ENCODE results near the gene TCERG1L. TPM values are rescaled to one million over a fixed set of nuclear protein-coding genes. Genes with fewer than 3 reads are reported as not detected.

The TCERG1L gene
- total and polyA plus RNA-seq, 2 experiments from 2014 or later: 0.47 to 0.73 TPM

DNA sequence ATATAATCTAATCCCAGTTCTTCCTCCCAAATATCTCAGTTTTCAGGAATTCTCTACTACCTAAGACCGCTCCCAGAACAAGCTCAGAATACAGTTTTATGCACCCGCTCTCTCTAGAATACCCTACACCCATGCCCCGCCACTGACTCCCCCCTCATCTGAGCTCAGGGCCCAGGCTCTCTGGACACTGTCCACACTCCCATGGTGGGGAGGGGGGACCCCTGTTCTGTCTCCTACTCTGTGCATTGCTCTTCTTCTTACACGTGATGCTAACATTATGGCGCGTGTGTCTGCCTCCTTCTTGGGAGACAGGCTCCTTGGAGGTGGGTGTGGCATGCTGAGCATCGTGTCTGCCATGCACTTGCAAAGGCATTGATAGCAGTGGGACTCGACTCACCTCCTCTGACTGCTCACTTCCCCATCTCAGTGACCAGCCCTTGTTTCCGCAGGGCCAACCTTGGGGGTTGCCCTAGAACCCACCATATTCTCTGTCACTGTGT, 127.9 kb downstream of the TCERG1L start:
- H3K27ac ChIP-seq: no peak overlapping the region
- H3K36me3 ChIP-seq (replicated peaks; ENCODE audit: insufficient read depth, low read depth): no peaks in the 10 kb centered on the region
- TF ChIP-seq, protein P1, sequence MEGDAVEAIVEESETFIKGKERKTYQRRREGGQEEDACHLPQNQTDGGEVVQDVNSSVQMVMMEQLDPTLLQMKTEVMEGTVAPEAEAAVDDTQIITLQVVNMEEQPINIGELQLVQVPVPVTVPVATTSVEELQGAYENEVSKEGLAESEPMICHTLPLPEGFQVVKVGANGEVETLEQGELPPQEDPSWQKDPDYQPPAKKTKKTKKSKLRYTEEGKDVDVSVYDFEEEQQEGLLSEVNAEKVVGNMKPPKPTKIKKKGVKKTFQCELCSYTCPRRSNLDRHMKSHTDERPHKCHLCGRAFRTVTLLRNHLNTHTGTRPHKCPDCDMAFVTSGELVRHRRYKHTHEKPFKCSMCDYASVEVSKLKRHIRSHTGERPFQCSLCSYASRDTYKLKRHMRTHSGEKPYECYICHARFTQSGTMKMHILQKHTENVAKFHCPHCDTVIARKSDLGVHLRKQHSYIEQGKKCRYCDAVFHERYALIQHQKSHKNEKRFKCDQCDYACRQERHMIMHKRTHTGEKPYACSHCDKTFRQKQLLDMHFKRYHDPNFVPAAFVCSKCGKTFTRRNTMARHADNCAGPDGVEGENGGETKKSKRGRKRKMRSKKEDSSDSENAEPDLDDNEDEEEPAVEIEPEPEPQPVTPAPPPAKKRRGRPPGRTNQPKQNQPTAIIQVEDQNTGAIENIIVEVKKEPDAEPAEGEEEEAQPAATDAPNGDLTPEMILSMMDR (IDR thresholded peaks at IDR 0.05; ENCODE audit: poor library complexity): no peak
- no peak for TF ChIP-seq EZH2phosphoT487 (IDR thresholded peaks at IDR 0.05; ENCODE audit: low read depth, severe bottlenecking, unreplicated experiment)
- no peak for TF ChIP-seq EZH2 (IDR thresholded peaks at IDR 0.05; ENCODE audit: borderline replicate concordance)
- DNase-seq (ENCODE audit: low spot score): no peak
- no peak overlapping the region for H3K4me2 ChIP-seq
- no peaks in the 10 kb centered on the region for H3K9me2 ChIP-seq (replicated peaks; ENCODE audit: insufficient read depth)
- no peaks in the 10 kb centered on the region for H3K79me2 ChIP-seq
- H3K4me1 ChIP-seq (ENCODE audit: insufficient read depth): no peaks in the 10 kb centered on the region
- no peak overlapping the region for H3K4me3 ChIP-seq
- H4K20me1 ChIP-seq (ENCODE audit: insufficient read depth, poor library complexity, severe bottlenecking): no peaks in the 10 kb centered on the region
- no peak overlapping the region for H2AFZ ChIP-seq
- WGBS (ENCODE audit: low lambda C conversion rate, missing lambda C conversion rate): 90% methylated on average over 9 of the region's 9 CpGs
- H3K9me3 ChIP-seq (ENCODE audit: low read depth): no peaks in the 10 kb centered on the region
- no peaks in the 10 kb centered on the region for H3K27me3 ChIP-seq

DNA sequence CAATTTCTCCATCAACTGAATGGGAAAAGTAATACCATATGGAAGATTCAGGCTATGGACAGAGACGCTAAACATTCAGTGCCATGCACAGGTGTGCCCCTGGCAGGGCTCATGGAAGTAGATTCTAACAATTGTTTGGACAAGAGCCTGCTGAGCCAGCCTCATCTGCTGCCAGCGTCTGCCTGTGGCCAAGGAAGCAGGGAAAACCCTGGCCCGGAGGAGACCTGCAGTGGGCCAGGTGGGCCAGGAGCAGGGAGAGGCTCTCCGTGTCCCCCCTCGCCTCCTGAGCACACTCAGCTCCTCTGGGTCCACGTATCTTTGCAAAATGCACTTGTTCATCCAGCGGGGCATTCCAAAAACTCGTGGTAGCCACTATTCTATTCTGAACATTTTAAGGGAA, 130.1 kb downstream of the TCERG1L start:
- Histone ChIP-seq H4K20me1 (ENCODE audit: insufficient read depth, poor library complexity, severe bottlenecking) (no peaks in the 10 kb centered on the region), H3K36me3 (replicated peaks; ENCODE audit: insufficient read depth, low read depth) (no peaks in the 10 kb centered on the region), H3K79me2 (no peaks in the 10 kb centered on the region), H3K4me1 (ENCODE audit: insufficient read depth) (no peaks in the 10 kb centered on the region), H3K9me2 (replicated peaks; ENCODE audit: insufficient read depth) (no peaks in the 10 kb centered on the region), H3K27me3 (no peaks in the 10 kb centered on the region), H2AFZ (no peak overlapping the region), H3K4me3 (no peak overlapping the region), H3K4me2 (no peak overlapping the region), H3K27ac (no peak overlapping the region), H3K9me3 (ENCODE audit: low read depth) (no peaks in the 10 kb centered on the region)
- TF ChIP-seq EZH2phosphoT487 (IDR thresholded peaks at IDR 0.05; ENCODE audit: low read depth, severe bottlenecking, unreplicated experiment) (no peak), EZH2 (IDR thresholded peaks at IDR 0.05; ENCODE audit: borderline replicate concordance) (no peak)
- TF ChIP-seq, protein P1 (IDR thresholded peaks at IDR 0.05; ENCODE audit: poor library complexity): no peak
- DNase-seq (ENCODE audit: low spot score): no peak
- WGBS (ENCODE audit: low lambda C conversion rate, missing lambda C conversion rate): 90% methylated on average over 8 of the region's 8 CpGs

DNA sequence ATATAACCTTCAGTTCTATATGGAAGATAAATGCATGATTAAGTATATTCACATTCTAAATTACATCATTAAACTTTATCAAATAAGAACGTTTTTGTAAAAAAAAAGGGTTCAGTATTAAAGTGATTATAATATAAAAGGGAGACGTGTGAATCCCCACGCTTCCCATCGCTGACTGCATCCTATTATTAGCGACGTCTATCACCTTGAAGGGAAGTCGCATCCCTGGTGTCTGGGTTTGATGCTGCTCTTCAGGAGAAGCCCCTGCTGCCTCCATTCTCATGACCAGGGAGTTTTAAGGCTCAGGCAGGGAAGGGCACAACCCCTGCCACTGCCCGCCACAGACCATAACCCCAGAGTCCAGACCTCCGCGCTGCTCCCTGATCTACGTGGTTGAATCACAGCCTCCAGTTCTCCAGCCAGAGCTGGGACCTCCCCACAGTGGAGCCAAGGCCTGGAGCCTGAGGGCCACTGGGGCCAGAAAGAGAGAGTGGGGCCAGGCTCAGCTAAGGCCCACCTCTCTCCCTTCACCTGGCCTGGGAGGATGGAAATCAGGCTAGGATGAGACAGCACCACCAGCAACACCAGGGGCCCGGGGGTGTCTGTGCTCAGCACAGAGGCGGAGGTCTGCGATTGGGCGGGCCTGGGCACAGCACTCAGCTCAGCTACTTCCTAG, 130.6 kb downstream of the TCERG1L start:
- Histone ChIP-seq H3K4me1 (ENCODE audit: insufficient read depth) (no peaks in the 10 kb centered on the region), H3K79me2 (no peaks in the 10 kb centered on the region), H3K9me2 (replicated peaks; ENCODE audit: insufficient read depth) (no peaks in the 10 kb centered on the region), H3K36me3 (replicated peaks; ENCODE audit: insufficient read depth, low read depth) (no peaks in the 10 kb centered on the region), H3K27ac (no peak overlapping the region), H3K4me2 (no peak overlapping the region), H2AFZ (no peak overlapping the region), H3K27me3 (no peaks in the 10 kb centered on the region), H3K4me3 (no peak overlapping the region), H4K20me1 (ENCODE audit: insufficient read depth, poor library complexity, severe bottlenecking) (no peaks in the 10 kb centered on the region), H3K9me3 (ENCODE audit: low read depth) (no peaks in the 10 kb centered on the region)
- no peak for DNase-seq (ENCODE audit: low spot score)
- TF ChIP-seq, protein P1 (IDR thresholded peaks at IDR 0.05; ENCODE audit: poor library complexity): no peak
- no peak for TF ChIP-seq EZH2phosphoT487 (IDR thresholded peaks at IDR 0.05; ENCODE audit: low read depth, severe bottlenecking, unreplicated experiment)
- no peak for TF ChIP-seq EZH2 (IDR thresholded peaks at IDR 0.05; ENCODE audit: borderline replicate concordance)
- 91% methylated on average over 15 of the region's 15 CpGs for WGBS (ENCODE audit: low lambda C conversion rate, missing lambda C conversion rate)
